ENCODE data around the gene PDGFD. TPM values are rescaled to one million over a fixed set of nuclear protein-coding genes. Genes with fewer than 3 reads are reported as not detected.

PDGFD gene
- total RNA-seq, 4 donors from 2014 or later: 4.4 to 26.4 (median 13.1) TPM

- Histone ChIP-seq H3K4me3 (no peak overlapping the region), H3K27me3 (no peaks in the 10 kb centered on the region), H3K4me1 (peaks cover 0 to 17% (median 4%) of the 10 kb centered on the region in 3 donors), H3K9me3 (no peaks in the 10 kb centered on the region), H3K27ac (no peak overlapping the region), H3K36me3 (no peaks in the 10 kb centered on the region)
- WGBS, 2 donors (ENCODE audit: low coverage in 1 of 2): 61% methylated on average over 3 to 4 of the region's 4 CpGs
- TF ChIP-seq CTCF (IDR thresholded peaks at IDR 0.05) (no peak), EP300 (IDR thresholded peaks at IDR 0.05) (no peak)
- no peak for ATAC-seq
These were observed 72.5 kb downstream of the PDGFD start for GRCh38 chr11:104091281-104092096.

GRCh38 chr11:104090767-104091166, 73.2 kb downstream of the PDGFD start:
- Histone ChIP-seq H3K27me3 (no peaks in the 10 kb centered on the region), H3K36me3 (no peaks in the 10 kb centered on the region), H3K9me3 (no peaks in the 10 kb centered on the region), H3K27ac (no peak overlapping the region), H3K4me3 (no peak overlapping the region), H3K4me1 (peaks cover 0 to 19% (median 4%) of the 10 kb centered on the region in 3 donors)
- WGBS, 2 donors (ENCODE audit: low coverage in 1 of 2): 20 to 47% methylated on average over 2 to 3 of the region's 3 CpGs
- no peak for ATAC-seq
- no peak for TF ChIP-seq CTCF (IDR thresholded peaks at IDR 0.05)
- no peak for TF ChIP-seq POLR2A (IDR thresholded peaks at IDR 0.05)
- no peak for TF ChIP-seq POLR2AphosphoS5 (IDR thresholded peaks at IDR 0.05)
- no peak for TF ChIP-seq EP300 (IDR thresholded peaks at IDR 0.05)

GRCh38 chr11:104089481-104089880, 74.5 kb downstream of the PDGFD start:
- H3K27ac ChIP-seq: no peak overlapping the region
- ATAC-seq: no peak
- H3K9me3 ChIP-seq: no peaks in the 10 kb centered on the region
- no peak for TF ChIP-seq POLR2AphosphoS5 (IDR thresholded peaks at IDR 0.05)
- no peak for TF ChIP-seq EP300 (IDR thresholded peaks at IDR 0.05)
- no peak for TF ChIP-seq POLR2A (IDR thresholded peaks at IDR 0.05)
- no peak for TF ChIP-seq CTCF (IDR thresholded peaks at IDR 0.05)
- H3K36me3 ChIP-seq: no peaks in the 10 kb centered on the region
- no peak overlapping the region for H3K4me3 ChIP-seq
- peaks cover 0 to 19% (median 4%) of the 10 kb centered on the region in 3 donors for H3K4me1 ChIP-seq
- 50 to 73% methylated on average over 2 of the region's 2 CpGs for WGBS, 2 donors (ENCODE audit: low coverage in 1 of 2)
- no peaks in the 10 kb centered on the region for H3K27me3 ChIP-seq

- ATAC-seq: no peak
- Histone ChIP-seq H3K27me3 (no peaks in the 10 kb centered on the region), H3K27ac (no peak overlapping the region), H3K36me3 (no peaks in the 10 kb centered on the region), H3K4me1 (peaks cover 0 to 15% (median 0%) of the 10 kb centered on the region in 3 donors), H3K9me3 (no peaks in the 10 kb centered on the region), H3K4me3 (no peak overlapping the region)
- no peak for TF ChIP-seq CTCF (IDR thresholded peaks at IDR 0.05)
- no peak for TF ChIP-seq POLR2A (IDR thresholded peaks at IDR 0.05)
- no peak for TF ChIP-seq EP300 (IDR thresholded peaks at IDR 0.05)
- TF ChIP-seq POLR2AphosphoS5 (IDR thresholded peaks at IDR 0.05): no peak
- WGBS, 2 donors (ENCODE audit: low coverage in 1 of 2): 21 to 22% methylated on average over 5 of the region's 5 CpGs
These were observed 77.3 kb downstream of the PDGFD start for GRCh38 chr11:104086621-104087020.

- no peak overlapping the region for H3K4me3 ChIP-seq
- H3K36me3 ChIP-seq: no peaks in the 10 kb centered on the region
- no peak for ATAC-seq
- no peaks in the 10 kb centered on the region for H3K27me3 ChIP-seq
- no peak overlapping the region for H3K27ac ChIP-seq
- H3K9me3 ChIP-seq: no peaks in the 10 kb centered on the region
- TF ChIP-seq CTCF (IDR thresholded peaks at IDR 0.05): no peak
- no peak for TF ChIP-seq EP300 (IDR thresholded peaks at IDR 0.05)
- TF ChIP-seq POLR2AphosphoS5 (IDR thresholded peaks at IDR 0.05): no peak
- no peak for TF ChIP-seq POLR2A (IDR thresholded peaks at IDR 0.05)
- H3K4me1 ChIP-seq: no peaks in the 10 kb centered on the region
These were observed 85.0 kb downstream of the PDGFD start for GRCh38 chr11:104078995-104079394.
